Measurements from ENCODE around the gene MYRFL. TPM values are rescaled to one million over a fixed set of nuclear protein-coding genes. Genes with fewer than 3 reads are reported as not detected.

The MYRFL gene
- total RNA-seq, 2 experiments from 2014 or later: not detected

DNA sequence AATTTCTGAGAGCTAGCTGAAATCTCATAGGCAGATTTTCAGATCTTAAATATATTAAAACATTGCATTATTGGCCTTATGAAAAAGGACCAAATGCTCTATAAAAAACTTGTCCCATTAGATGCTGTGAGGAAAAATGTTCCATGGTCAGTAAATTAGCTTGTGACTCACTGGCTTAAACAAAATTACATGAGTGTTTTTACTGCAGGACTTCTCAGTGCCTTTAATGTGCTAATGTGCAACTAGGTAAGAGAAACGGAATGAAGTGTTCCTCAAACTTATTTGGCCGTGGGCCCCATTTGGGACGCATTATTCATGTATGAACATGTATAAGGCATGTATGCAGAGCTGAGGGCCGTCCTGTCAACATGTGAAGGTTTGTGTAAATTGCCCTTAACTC, 41.7 kb downstream of the MYRFL start:
- peaks cover 13% of the 10 kb centered on the region for H3K27me3 Mint-ChIP-seq
- no peaks in the 10 kb centered on the region for H3K36me3 Mint-ChIP-seq
- DNase-seq (no peak), ATAC-seq (no peak)
- no peaks in the 10 kb centered on the region for H3K4me1 Mint-ChIP-seq
- CTCF ChIA-PET: interaction anchor here (1.1 kb wide), 1 partner anchor 12 kb away, joined by 3 read pairs; no protein-coding TSS in a partner anchor
- no peak overlapping the region for H3K4me3 Mint-ChIP-seq
- H3K9me3 Mint-ChIP-seq (ENCODE audit: low read depth): no peaks in the 10 kb centered on the region
- no peak overlapping the region for H3K27ac Mint-ChIP-seq

DNA sequence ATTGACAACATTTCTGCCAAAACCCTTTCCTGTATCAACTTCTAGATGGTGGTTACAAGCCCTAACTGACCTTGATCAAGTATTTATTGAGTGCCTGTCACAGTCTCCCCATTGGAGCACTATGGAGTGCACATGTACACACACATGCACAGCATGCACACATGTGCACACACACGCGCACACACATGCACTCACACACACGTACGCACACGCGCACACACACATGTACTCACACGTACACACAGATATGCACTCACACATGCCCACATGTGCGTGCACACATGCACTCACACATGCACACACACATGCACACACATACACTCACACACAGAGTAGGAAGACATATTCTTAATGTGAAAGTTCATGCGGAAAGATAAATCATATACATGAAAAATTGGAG, 43.7 kb downstream of the MYRFL start:
- Mint-ChIP-seq H3K27me3 (peaks cover 13% of the 10 kb centered on the region), H3K9me3 (ENCODE audit: low read depth) (no peaks in the 10 kb centered on the region), H3K4me3 (no peak overlapping the region), H3K4me1 (no peaks in the 10 kb centered on the region), H3K36me3 (no peaks in the 10 kb centered on the region), H3K27ac (no peak overlapping the region)
- CTCF ChIA-PET: no interaction called here
- ATAC-seq: no peak
- DNase-seq: no peak

DNA sequence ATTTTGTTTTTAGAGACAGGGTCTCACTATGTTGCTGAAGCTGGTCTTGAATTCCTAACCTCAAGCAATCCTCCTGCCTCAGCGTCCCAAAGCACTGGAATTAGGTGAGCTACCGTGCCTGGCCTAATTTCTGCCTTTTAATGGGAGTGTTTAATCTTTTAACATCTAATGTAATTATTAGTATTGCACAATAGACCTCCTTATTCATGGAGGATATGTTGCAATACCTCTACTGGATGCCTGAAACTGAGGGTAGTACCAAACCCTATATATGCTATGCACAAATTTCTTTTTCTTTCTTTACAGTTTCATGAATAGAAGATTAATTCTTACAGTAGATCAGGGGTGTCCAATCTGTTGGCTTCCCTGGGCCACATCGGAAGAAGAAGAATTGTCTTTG, 47.8 kb downstream of the MYRFL start:
- H3K4me1 Mint-ChIP-seq: no peaks in the 10 kb centered on the region
- DNase-seq: no peak
- no peaks in the 10 kb centered on the region for H3K36me3 Mint-ChIP-seq
- ATAC-seq: no peak
- H3K4me3 Mint-ChIP-seq: no peak overlapping the region
- peaks cover 9% of the 10 kb centered on the region for H3K27me3 Mint-ChIP-seq
- no peaks in the 10 kb centered on the region for H3K9me3 Mint-ChIP-seq (ENCODE audit: low read depth)
- CTCF ChIA-PET: no interaction called here
- no peak overlapping the region for H3K27ac Mint-ChIP-seq

DNA sequence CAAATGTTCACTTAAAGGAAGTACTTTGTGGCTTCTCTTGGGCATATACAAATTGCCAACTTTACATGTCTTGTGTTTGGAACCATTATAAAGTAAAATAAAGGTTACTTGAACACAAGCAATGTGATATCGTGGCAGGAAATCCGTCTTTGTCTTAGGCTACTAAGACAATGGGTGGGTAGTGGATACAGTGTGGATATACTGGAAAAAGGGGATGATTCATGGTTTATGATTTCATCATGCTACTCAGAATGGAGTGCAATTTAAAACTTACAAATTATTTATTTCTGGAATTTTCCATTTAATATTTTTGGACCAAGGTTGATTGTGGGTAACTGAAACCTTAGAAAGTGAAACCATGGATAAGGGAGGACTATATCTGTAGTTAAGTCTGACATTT, 48.4 kb downstream of the MYRFL start:
- CTCF ChIA-PET: no interaction called here
- no peak overlapping the region for H3K27ac Mint-ChIP-seq
- no peaks in the 10 kb centered on the region for H3K9me3 Mint-ChIP-seq (ENCODE audit: low read depth)
- H3K4me1 Mint-ChIP-seq: no peaks in the 10 kb centered on the region
- DNase-seq (no peak), ATAC-seq (no peak)
- no peak overlapping the region for H3K4me3 Mint-ChIP-seq
- H3K27me3 Mint-ChIP-seq: peaks cover 9% of the 10 kb centered on the region
- no peaks in the 10 kb centered on the region for H3K36me3 Mint-ChIP-seq

DNA sequence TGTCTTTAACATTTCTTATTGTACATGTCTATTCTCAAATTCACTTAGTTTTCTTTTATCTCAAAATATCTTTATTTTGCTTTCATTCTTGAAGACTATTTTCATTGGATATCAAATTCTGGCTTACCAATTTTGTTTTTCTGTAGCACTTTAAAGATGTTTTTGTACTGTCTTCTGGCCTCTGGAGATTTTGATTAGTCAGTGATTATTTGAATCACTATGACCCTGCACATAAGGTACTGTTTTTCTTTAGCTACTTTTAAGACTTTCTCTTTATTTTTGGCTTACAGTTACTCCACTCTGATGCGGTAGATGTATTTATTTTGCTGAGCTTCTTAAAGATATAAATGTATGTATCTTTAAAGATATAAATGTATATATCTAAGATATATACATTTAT, 49.6 kb downstream of the MYRFL start:
- ATAC-seq: no peak
- Mint-ChIP-seq H3K4me3 (no peak overlapping the region), H3K4me1 (peaks cover 6% of the 10 kb centered on the region), H3K9me3 (ENCODE audit: low read depth) (no peaks in the 10 kb centered on the region), H3K36me3 (no peaks in the 10 kb centered on the region), H3K27ac (no peak overlapping the region), H3K27me3 (peaks cover 12% of the 10 kb centered on the region)
- no peak for DNase-seq
- CTCF ChIA-PET: interaction anchor here (0.6 to 1.1 kb wide), 2 partner anchors 701 to 845 kb away, joined by 3 to 4 read pairs; no protein-coding TSS in a partner anchor

DNA sequence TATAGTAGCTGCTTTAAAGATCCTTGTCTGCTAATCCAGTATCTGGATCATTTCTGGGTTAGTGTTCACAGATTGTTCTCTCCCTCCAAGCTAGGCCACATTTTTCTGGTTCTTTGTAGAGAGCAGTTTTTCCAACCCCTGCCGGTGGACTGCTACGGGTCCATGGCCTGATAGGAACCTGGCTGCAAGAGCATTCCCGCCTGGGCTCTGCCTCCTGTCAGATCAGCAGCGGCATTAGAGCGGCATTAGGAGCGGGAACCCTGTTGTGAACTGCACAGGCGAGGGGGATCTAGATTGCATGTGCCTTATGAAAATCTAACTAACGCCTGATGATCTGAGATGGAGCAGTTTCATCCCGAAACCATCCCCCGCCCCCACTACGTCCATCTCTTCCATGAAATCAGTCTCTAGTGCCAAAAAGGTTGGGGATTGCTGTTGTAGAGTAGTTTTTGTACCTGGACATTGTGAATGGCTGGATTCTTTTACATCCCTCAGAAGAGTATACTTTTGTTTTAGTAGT, 50.4 kb downstream of the MYRFL start:
- H3K9me3 Mint-ChIP-seq (ENCODE audit: low read depth): no peaks in the 10 kb centered on the region
- CTCF ChIA-PET: interaction anchor here (0.6 to 1.1 kb wide), 2 partner anchors 700 to 844 kb away, joined by 3 to 4 read pairs; no protein-coding TSS in a partner anchor

DNA sequence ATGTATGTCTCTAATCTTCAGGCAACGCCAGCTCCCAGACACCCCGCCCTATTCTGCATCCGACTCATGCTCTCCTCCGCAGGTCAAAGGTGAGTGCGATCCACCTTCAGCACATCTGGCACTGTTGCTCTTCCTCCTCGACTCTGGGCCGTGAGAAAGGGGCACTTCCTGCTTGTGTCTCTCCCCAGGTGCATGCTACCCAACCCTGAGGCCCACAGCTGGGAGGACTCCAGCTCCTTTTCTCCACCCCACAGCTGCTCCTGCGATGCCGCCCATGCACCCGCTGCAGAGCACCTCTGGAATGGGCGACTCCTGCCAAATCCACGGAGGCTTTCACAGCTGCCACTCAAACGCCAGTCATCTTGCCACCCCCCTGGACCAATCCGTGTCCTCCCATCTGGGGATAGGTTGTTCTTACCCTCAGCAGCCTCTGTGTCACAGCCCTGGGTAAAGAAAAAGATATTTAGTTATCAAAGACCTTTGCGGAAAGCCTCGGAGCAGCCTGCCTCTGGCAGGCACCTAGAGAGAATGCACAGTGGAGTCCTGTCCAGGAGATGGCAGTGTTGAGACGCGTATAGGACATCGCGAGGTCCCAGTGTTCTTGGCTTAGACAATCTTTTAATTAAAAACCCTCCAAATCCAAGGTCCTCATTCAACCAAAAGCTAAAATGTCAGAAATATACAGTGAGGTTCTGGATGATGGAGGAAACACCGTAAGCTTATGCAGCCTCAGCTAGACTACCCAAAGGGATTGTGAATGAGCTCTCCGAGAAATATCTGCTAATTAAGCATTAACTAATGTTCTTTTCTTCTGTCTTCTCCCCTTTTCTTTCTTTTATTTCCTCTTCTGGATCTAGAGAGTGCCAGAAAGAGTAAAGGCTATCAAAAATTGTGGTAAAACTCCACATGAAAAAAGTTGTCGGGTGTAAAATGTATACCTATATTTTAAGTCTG, 54.3 kb downstream of the MYRFL start:
- Mint-ChIP-seq H3K27me3 (peaks cover 23% of the 10 kb centered on the region), H3K4me3 (no peak overlapping the region), H3K27ac (no peak overlapping the region), H3K9me3 (ENCODE audit: low read depth) (no peaks in the 10 kb centered on the region), H3K4me1 (peaks cover 6% of the 10 kb centered on the region), H3K36me3 (no peaks in the 10 kb centered on the region)
- ATAC-seq (peak; percentile 95), DNase-seq (peak; percentile 74)
- CTCF ChIA-PET: interaction anchor here (0.7 to 2.4 kb wide), 16 partner anchors 10 to 850 kb away, joined by 3 to 14 read pairs (median 4); no protein-coding TSS in a partner anchor

More for the DNA sequence above, 50.4 kb downstream of the MYRFL start:
- peaks cover 12% of the 10 kb centered on the region for H3K27me3 Mint-ChIP-seq
- ATAC-seq (no peak), DNase-seq (no peak)
- no peak overlapping the region for H3K4me3 Mint-ChIP-seq
- peaks cover 6% of the 10 kb centered on the region for H3K4me1 Mint-ChIP-seq
- H3K36me3 Mint-ChIP-seq: no peaks in the 10 kb centered on the region
- no peak overlapping the region for H3K27ac Mint-ChIP-seq

DNA sequence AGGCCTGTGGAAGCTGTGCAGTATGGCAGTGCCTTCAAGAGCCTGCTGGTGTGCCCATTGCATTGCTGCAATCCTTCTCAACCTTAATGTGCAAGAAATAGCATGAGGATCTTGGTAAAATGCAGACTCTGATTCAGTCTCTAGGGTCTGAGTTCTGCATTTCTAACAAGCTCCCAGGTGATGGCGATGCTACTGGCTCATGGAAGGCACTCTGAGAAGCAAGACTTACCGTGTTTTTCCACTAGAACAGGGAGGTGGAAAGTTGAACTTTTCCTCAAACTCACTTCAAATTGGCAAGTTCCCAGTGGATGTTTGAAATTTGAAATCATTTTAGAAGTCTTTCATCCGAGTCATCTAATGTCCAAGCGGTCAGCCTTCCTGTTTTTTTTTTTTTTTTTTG, 55.5 kb downstream of the MYRFL start:
- H3K27me3 Mint-ChIP-seq: peaks cover 23% of the 10 kb centered on the region
- ATAC-seq: no peak
- H3K36me3 Mint-ChIP-seq: no peaks in the 10 kb centered on the region
- CTCF ChIA-PET: interaction anchor here (0.8 to 2.4 kb wide), 3 partner anchors 20 to 840 kb away, joined by 3 to 14 read pairs (median 5); no protein-coding TSS in a partner anchor
- DNase-seq: no peak
- peaks cover 6% of the 10 kb centered on the region for H3K4me1 Mint-ChIP-seq
- H3K27ac Mint-ChIP-seq: no peak overlapping the region
- H3K9me3 Mint-ChIP-seq (ENCODE audit: low read depth): no peaks in the 10 kb centered on the region
- no peak overlapping the region for H3K4me3 Mint-ChIP-seq

DNA sequence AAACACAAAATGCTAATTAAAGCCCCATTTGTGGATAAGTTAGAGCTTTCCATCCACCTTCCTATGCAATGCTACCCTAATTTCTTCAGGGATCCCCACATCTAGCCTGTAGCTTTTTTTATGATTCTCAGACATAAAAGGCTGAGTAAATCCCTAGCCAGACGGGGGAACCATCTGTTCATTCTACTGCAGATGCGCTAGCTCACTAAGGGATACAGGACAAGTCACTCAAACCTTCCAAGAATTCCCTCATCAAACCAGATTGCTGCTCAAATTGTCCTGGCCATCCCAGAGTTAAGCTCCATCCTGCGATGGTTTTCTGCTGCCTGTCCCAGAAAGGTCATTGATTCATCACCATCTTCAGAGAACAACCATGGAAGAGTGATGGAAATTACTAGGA, 56.7 kb downstream of the MYRFL start:
- no peak overlapping the region for H3K27ac Mint-ChIP-seq
- CTCF ChIA-PET: no interaction called here
- H3K4me1 Mint-ChIP-seq: peaks cover 6% of the 10 kb centered on the region
- no peaks in the 10 kb centered on the region for H3K9me3 Mint-ChIP-seq (ENCODE audit: low read depth)
- ATAC-seq (no peak), DNase-seq (no peak)
- no peak overlapping the region for H3K4me3 Mint-ChIP-seq
- H3K27me3 Mint-ChIP-seq: peaks cover 25% of the 10 kb centered on the region
- H3K36me3 Mint-ChIP-seq: no peaks in the 10 kb centered on the region

DNA sequence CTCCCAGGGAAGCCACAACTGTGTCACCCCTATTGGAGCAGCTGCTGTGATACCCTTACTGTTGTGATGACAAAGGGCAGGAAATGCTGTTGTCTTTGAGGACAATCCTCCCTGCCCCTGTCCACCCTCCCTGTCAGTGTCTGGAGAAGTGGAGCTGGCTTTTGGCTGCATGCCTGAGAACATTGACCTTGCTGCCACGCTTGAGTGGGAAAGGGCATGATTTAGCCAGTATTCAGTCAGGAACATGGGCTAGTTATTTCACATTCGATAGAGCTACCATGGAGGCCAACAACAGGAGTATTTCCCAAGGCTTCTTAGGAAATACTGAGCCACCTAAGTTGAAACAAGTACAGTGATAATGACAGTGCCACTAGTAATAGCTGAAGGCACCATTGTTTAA, 59.4 kb downstream of the MYRFL start:
- H3K4me1 Mint-ChIP-seq: no peaks in the 10 kb centered on the region
- no peak overlapping the region for H3K4me3 Mint-ChIP-seq
- H3K27ac Mint-ChIP-seq: no peak overlapping the region
- H3K9me3 Mint-ChIP-seq (ENCODE audit: low read depth): no peaks in the 10 kb centered on the region
- DNase-seq (no peak), ATAC-seq (no peak)
- peaks cover 35% of the 10 kb centered on the region for H3K27me3 Mint-ChIP-seq
- no peaks in the 10 kb centered on the region for H3K36me3 Mint-ChIP-seq
- CTCF ChIA-PET: interaction anchor here (0.6 to 1.8 kb wide), 2 partner anchors 17 to 652 kb away, joined by 3 to 6 read pairs; no protein-coding TSS in a partner anchor

DNA sequence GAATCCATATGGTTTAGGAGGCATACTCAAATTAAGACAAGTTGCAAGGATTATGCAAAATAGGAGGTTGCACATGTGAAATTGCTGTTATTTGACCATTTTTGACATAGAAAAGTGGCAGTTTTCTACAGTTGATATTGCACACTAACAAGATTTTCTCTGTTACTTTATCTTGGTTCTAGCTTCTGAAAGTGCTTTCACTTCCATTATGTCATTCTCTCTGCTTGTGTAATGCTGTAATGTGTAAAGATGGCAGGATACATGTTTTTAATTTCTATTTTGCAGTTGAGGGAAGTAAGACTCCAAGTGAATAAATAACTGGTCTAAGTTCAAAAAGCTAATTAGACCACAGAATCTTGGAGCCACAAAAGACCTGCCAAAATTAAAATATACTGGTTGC, 60.6 kb downstream of the MYRFL start:
- H3K9me3 Mint-ChIP-seq (ENCODE audit: low read depth): no peaks in the 10 kb centered on the region
- no peaks in the 10 kb centered on the region for H3K4me1 Mint-ChIP-seq
- H3K36me3 Mint-ChIP-seq: no peaks in the 10 kb centered on the region
- peaks cover 31% of the 10 kb centered on the region for H3K27me3 Mint-ChIP-seq
- ATAC-seq (no peak), DNase-seq (no peak)
- H3K27ac Mint-ChIP-seq: no peak overlapping the region
- CTCF ChIA-PET: interaction anchor here (1.1 kb wide), 1 partner anchor 15 kb away, joined by 3 read pairs; no protein-coding TSS in a partner anchor
- no peak overlapping the region for H3K4me3 Mint-ChIP-seq

DNA sequence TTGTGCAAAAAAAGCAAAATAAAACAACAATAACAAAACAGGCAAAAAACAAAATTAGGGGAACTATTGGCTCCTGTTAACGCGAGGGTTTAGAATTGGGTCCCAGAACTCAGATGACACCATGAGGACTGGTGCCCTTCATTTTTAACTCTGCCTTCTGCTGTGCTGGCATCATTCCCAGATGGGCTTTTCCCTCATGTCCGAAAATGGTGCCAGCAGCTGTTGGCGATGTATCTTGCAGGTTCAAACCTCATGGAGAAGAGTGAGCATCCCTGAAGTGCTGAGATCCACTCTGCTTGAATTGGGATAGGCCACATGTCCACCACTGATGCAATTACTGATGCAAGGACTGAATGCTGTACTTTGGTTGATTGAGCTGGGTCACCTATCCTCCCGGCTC, 61.1 kb downstream of the MYRFL start:
- Mint-ChIP-seq H3K9me3 (ENCODE audit: low read depth) (no peaks in the 10 kb centered on the region), H3K27ac (no peak overlapping the region), H3K4me3 (no peak overlapping the region), H3K36me3 (no peaks in the 10 kb centered on the region), H3K27me3 (peaks cover 31% of the 10 kb centered on the region), H3K4me1 (no peaks in the 10 kb centered on the region)
- CTCF ChIA-PET: no interaction called here
- no peak for ATAC-seq
- no peak for DNase-seq

DNA sequence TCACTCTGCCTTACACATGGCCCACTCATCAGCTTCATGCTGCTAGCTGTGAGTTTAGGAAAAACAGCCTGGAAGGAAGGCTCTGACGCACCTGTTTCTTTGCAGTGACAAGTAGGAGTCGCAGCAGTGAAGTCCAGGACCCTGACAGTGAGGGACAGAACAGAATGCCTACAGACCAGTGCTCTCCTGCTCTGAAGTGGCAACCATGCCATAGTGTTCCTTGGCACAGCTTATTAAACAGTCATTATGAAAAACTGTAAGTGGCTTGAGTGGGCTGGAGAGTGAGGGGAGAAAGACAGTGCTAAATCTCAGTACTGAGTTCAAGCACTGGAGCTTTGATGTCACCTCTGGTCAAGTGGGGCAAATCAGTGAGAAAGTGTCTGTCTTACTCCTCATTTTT, 61.7 kb downstream of the MYRFL start:
- H3K9me3 Mint-ChIP-seq (ENCODE audit: low read depth): no peaks in the 10 kb centered on the region

DNA sequence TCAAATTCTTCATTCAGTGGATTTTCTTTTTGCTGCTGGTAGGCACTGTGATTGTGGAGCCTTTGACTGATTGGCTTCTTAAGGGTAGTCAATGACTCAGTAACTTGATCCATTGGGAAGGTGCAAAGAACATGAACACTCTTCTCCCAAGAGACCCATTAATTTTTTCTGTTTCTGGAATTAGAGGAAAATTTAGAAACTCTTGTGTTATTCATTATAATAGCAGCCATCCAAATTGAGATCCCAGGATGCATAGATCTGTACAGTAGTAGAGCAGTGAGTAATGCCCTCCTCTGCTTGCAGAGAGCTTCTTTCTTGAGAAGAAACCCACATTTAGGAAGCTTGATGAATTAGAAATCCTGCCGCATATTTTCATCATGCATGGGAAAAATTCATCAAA, 63.9 kb downstream of the MYRFL start:
- CTCF ChIA-PET: no interaction called here
- Mint-ChIP-seq H3K27me3 (peaks cover 23% of the 10 kb centered on the region), H3K27ac (no peak overlapping the region), H3K4me3 (no peak overlapping the region), H3K9me3 (ENCODE audit: low read depth) (no peaks in the 10 kb centered on the region), H3K4me1 (no peaks in the 10 kb centered on the region), H3K36me3 (no peaks in the 10 kb centered on the region)
- DNase-seq (no peak), ATAC-seq (no peak)

More for the DNA sequence above, 61.7 kb downstream of the MYRFL start:
- H3K27ac Mint-ChIP-seq: no peak overlapping the region
- H3K27me3 Mint-ChIP-seq: peaks cover 28% of the 10 kb centered on the region
- no peak for ATAC-seq
- H3K4me3 Mint-ChIP-seq: no peak overlapping the region
- no peaks in the 10 kb centered on the region for H3K4me1 Mint-ChIP-seq
- no peak for DNase-seq
- H3K36me3 Mint-ChIP-seq: no peaks in the 10 kb centered on the region
- CTCF ChIA-PET: no interaction called here

Measured in activated CD8-positive, alpha-beta memory T cell treated with anti-CD3 and anti-CD28 coated beads, Interleukin-2, amount 10 ng/mL, durations not matched to agents 7 days and 5 days (primary cell).